Measurements from ENCODE around the gene TBX21.
A peak's percentile ranks its signal among the peaks of the same experiment; 100 is the strongest.

The TBX21 gene

DNA sequence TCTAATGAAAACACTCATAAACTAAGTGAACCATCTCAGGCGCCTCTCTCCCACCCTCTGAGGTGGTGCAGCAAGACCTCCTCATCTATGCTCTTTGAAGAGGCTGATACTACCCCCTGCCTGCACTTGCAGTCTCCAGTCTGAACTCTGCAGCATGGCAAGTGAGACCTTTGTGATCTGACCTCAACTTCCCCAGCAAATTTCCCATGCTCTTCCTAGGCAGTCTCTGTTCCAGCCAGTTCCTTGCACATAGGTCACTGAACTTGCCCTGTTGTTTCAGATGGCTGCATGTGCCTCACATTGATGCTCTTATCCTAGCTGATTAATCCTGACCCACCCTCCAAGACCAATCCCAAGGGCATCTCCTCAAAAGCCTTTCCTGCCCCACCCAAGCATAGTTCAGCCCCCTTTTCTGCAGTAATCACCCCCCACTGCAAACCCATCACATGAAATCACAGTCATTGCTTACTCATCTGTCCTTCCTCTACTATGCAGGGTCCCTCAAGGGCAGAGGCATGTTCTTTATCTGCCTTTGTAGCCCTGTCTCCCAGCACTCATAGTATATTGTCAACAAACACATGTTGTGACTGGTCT lies 42.0 kb downstream of the TBX21 start:
- no peak for DNase-seq

DNA sequence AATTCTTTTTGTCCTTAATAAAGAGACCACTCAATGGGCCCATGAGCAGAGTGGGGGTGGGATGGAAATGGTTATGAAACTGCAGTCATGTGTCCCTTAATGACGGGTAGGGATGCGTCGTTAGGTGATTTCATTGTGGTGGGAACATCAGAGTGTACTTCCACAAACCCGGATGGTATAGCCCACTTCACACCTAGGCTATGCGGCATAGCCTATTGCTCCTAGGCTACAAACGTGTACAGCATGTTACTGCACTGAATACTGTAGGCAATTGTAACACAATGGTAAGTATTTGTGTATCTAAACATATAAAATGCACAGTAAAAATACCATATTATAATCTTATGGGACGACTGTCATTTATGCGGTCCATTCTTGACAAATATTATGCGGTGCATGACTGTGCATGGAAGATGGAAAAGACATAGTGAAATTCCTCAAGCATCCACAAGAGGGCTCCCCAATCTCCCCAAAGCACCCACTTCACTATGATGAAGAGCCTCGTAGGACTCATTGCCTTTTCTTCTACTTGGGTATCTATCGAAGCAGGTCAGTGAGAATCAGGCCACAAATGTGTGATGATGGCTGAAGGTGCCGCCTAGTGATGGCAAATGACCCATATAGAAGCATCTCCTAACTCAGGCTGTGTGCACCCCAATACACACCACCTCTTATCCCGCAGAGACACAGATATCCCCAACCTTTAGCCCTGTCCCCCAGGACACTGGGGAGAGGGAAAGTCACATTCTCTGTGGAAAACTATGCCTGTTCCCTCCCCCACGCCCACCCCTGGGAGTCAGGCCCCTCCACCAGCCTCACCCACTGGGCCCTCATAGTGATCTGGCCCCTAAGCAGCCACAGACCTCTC lies 43.5 kb downstream of the TBX21 start:
- DNase-seq, result peak; percentile 39

DNA sequence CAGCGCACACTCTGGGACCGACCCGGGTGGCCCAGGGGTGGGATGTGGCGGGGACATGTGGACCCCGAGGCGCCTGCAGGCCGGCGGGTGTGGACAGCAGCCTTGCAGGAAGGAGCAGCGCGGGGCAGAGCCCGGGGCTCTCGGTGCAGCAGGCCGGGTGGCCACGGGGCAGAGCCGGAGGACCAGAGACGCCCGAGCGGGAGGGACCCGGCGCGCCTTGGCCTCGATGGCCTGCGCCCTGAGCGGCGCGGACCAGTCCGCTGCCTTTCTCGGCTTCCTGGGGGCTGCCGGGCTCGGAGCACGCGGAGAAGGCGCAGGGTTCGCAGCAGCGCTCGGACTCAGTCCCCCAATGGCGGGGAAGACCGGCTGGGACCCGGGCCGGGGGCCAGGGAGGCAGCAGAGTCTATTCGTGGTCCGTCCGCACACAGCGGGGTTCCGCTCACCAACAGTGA lies 45.2 kb downstream of the TBX21 start:
- DNase-seq, result no peak

DNA sequence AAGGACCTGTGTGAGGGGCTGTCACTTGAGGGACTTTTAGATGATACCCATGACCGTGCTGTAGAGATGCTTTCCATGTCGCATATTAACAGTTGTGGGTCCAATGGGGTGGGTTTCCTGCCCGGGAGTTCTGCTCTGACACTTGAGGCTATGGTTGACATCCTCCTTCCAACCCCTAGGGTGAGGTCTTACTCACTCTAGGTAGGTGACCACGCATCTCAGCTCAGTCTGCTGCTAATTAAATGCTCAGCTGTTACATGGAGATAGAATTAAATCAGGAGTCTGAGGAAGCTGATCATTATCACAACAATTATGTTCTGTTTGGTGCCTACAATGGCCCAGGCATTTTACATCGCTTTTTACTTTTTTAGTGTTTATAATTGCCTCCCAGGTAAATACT lies 48.4 kb downstream of the TBX21 start:
- DNase-seq, result no peak

DNA sequence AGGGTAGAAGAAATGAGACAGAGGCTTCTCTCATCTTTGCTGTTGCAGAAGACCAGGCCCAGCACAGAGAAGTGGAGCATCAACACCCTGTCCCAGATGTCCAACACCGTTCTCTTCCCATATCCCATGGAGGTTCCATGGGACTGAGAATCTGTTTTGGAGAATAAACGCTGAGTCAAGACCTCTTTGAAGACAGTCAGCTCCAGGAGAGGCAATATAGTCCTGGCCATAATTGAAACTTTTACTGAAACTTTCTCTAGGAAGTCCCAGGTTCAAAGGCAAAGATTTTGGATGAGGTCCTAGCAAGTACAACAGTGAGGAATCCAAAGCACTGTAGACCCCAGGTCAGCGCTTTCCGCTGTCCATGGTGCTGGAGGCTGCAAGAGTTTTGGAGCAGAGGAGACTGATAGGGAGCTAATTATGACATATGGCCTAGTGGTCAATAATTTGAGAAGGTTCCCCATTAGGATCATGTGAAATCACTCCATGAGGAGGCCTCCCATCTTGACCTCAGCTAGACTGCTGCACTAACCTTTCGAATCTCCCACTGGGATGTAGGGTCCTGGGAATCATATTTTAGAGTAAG lies 52.6 kb downstream of the TBX21 start:
- DNase-seq, result peak; percentile 43

DNA sequence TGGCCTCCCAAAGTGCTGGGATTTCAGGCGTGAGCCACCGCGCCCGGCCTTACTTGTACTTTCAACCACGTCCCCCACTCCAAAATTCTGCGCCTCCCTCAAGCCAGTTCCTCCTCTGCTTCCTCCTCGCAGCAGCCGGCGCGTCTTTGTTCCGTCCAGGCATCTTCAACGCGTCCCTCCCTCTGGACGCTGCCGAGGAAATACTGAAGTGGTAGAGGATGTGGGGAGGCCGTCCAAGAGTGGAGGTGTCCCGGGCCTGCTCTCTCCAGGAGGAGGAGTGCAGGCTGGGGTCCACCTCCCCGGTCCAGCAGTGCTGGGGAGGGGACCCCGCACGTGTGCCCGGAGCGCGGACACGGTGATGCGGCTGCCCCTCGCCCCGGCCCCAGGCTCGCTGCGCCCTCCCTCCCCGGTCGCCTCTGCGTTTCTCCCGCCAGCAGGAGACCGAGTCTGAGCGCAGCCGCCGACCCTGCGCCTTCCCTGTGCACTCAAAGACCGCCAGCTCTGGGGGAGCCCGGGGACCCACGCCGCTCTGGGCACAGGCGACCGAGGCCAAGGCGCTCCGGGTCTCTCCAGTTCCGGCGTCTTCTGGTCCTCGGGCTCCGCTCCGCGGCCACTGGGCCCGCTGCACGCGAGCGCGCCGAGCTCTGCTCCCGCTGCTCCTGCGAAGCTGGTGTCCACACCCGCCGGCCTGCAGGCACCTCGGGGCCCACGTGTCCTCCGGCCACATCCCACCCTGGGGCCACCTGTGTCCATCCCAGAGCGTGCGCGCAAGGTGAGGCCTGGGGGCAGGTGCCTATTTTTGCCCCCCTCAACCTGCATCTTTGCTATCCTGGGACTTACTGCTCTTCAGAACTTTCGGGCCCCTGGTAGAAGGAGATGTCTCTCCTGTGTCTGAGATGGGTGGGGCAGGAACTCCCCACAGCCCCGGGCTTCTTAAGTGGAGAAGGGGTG lies 56.9 kb downstream of the TBX21 start:
- peak; percentile 31 for DNase-seq

DNA sequence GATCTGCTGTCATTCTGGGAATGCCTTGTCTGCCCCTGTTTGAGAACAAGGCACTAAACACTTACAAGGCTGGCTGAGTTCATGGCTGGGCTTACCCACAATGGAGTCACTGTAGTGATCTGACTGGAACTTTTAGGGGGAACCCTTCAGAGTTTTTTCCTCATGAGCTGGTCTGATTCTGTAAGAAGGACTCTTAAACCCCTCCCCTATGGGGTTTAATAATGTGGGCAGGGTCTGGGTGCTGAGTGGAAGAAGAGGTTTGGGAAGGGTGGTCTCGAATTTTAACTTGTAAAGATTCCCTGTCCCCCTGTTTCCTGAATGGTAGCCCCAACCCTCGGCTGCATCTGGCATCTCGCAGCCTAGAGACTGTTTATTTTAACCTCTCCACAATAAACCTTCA lies 58.0 kb downstream of the TBX21 start:
- no peak for DNase-seq

DNA sequence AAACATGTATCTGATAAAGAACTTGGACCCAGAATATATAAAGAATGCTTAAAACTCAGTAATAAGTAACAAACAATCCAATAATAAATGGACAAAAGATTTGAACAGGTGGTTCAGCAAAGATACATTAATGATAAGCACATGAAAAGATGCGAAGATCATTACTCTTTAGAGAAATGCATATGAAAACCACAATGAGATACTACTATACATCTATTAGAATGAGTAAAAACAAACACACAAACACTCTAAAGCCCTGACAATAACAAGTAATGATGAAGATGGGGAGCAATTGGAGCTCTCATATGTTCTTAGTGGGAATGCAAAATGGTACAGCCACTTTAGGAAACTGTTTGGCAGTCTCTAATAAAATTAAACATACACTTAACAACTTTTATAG lies 59.4 kb downstream of the TBX21 start:
- DNase-seq, result no peak

DNA sequence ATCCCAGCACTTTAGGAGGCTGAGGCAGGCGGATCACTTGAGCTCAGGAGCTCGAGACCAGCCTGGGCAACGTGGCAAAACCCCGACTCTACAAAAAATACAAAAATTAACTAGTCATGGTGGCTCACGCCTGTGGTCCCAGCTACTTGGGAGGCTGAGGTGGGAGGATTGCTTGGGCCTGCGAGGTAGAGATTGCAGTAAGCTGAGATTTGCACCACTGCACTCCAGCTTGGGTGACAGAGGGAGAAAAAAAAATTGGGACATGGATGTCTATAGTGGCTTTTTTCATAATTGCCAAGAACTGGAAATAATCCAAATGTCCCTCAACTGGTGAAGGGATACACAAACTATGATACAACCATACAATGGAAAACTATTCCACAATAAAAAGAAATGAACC lies 59.9 kb downstream of the TBX21 start:
- DNase-seq, result no peak
